Left lung (tissue), 10 donors: ENCODE results near the gene ALS2. TPM values are rescaled to one million over a fixed set of nuclear protein-coding genes. Genes with fewer than 3 reads are reported as not detected.

Source experiments
- ATAC-seq: fragments of 200-7000 bp; cut with Tn5 transposase; one replicate; pipeline ENCODE4 v1.9.1; 2020; ENCODE audit warnings: moderate library complexity
- DNase-seq, 4 donors: peaks; one replicate each; pipeline ENCODE4 v3.0.0-alpha.2; 2013 to 2020
- H3K27ac ChIP-seq, 2 donors: fragments of 200-600 bp; sonication (generic) in 1 of 2; one replicate each; pipeline versions ENCODE4 v1.5.0 to v1.8.0; 2020 to 2021
- H3K27me3 ChIP-seq, 2 donors: fragments of 200-600 bp; sonication (generic) in 1 of 2; one replicate each; pipeline versions ENCODE4 v1.5.0 to v1.8.0; 2020 to 2021
- H3K36me3 ChIP-seq, 2 donors: fragments of 200-600 bp; sonication (generic) in 1 of 2; one replicate each; pipeline versions ENCODE4 v1.5.0 to v1.8.0; 2020 to 2021
- H3K4me1 ChIP-seq, 2 donors: fragments of 200-600 bp; one replicate each; pipeline ENCODE4 v1.8.0; 2021
- H3K4me3 ChIP-seq, 2 donors: fragments of 200-600 bp; sonication (generic) in 1 of 2; one replicate each; pipeline versions ENCODE4 v1.5.0 to v1.8.0; 2020 to 2021; ENCODE audit warnings: mild to moderate bottlenecking in 1 of 2
- H3K9me3 ChIP-seq, 2 donors: fragments of 200-600 bp; sonication (generic) in 1 of 2; one replicate each; pipeline versions ENCODE4 v1.5.0 to v1.8.0; 2020 to 2021
- intact Hi-C, 2 donors: fragments of 100-400 bp; cut with DNase I; formaldehyde crosslinking; loops; one replicate each; pipeline versions ENCODE4 v1.11.2 to v1.14.2; 2022
- polyA plus RNA-seq, 6 donors: library from polyadenylated mRNA; unstranded; fragments of 120-200 nt; gene quantifications; one replicate each; pipeline ENCODE4 v1.2.1, GENCODE V29; 2013; ENCODE audit not compliant: insufficient read length in 6 of 6
- total RNA-seq, 2 donors: library from RNA; stranded (reverse); fragmentation: NEBNext Ultra II Directional; extraction: Animal tissue kit (Norgen Biotek cat#: 25700); gene quantifications; one replicate each; pipeline ENCODE4 v1.2.1, GENCODE V29; 2021
- TF ChIP-seq, protein P1 (sequence below), 2 donors: fragments of 200-600 bp; sonication (generic) in 1 of 2; IDR thresholded peaks; one replicate each; pipeline versions ENCODE4 v1.5.0 to v1.8.0; 2021; ENCODE audit warnings: antibody characterized with exemption in 2 of 2
- donor health status: DM: no; HTN: yes; CAD: no.
- donor health status: DM: no; HTN: no; CAD: no.

Gene ALS2
- total and polyA plus RNA-seq, 8 donors, result 22.9 to 31.0 (median 28.4) TPM

DNA sequence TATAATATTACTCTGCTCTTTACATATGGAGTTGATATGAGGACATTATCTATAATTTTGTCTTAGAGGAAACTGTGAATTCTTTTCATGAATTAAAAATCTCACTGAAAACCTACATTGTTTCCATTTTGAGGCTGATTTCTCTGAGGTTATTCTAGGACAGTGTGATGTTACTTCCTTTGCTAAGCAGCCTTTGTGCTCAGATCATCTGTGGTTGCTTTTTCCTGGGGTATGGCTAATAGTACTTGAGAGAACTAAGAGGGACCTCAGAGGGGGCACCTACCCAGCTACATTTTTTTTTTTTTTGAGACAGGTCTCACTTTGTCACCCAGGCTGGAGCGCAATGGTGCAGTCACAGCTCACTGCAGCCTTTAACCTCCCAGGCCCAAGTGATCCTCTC lies 73.6 kb downstream of the ALS2 start:
- ATAC-seq, result no peak
- TF ChIP-seq, protein P1, sequence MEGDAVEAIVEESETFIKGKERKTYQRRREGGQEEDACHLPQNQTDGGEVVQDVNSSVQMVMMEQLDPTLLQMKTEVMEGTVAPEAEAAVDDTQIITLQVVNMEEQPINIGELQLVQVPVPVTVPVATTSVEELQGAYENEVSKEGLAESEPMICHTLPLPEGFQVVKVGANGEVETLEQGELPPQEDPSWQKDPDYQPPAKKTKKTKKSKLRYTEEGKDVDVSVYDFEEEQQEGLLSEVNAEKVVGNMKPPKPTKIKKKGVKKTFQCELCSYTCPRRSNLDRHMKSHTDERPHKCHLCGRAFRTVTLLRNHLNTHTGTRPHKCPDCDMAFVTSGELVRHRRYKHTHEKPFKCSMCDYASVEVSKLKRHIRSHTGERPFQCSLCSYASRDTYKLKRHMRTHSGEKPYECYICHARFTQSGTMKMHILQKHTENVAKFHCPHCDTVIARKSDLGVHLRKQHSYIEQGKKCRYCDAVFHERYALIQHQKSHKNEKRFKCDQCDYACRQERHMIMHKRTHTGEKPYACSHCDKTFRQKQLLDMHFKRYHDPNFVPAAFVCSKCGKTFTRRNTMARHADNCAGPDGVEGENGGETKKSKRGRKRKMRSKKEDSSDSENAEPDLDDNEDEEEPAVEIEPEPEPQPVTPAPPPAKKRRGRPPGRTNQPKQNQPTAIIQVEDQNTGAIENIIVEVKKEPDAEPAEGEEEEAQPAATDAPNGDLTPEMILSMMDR (IDR thresholded peaks at IDR 0.05), result no peak
- intact Hi-C loops, result no loop called here
- Histone ChIP-seq H3K9me3 (no peaks in the 10 kb centered on the region), H3K27ac (no peak overlapping the region), H3K36me3 (peaks cover 0 to 75% of the 10 kb centered on the region in 2 donors), H3K4me1 (no peaks in the 10 kb centered on the region), H3K4me3 (no peak overlapping the region), H3K27me3 (no peaks in the 10 kb centered on the region)
- DNase-seq, result no peak

- TF ChIP-seq, protein P1 (IDR thresholded peaks at IDR 0.05), result no peak
- H3K36me3 ChIP-seq, result peaks cover 0 to 72% of the 10 kb centered on the region in 2 donors
- no peak overlapping the region for H3K4me3 ChIP-seq
- no peak for DNase-seq
- ATAC-seq, result no peak
- intact Hi-C loops, result no loop called here
- no peak overlapping the region for H3K27ac ChIP-seq
- H3K27me3 ChIP-seq, result no peaks in the 10 kb centered on the region
- no peaks in the 10 kb centered on the region for H3K4me1 ChIP-seq
- H3K9me3 ChIP-seq, result no peaks in the 10 kb centered on the region
Measured at GRCh38 chr2:201704536-201704935, 76.2 kb downstream of the ALS2 start.

DNA sequence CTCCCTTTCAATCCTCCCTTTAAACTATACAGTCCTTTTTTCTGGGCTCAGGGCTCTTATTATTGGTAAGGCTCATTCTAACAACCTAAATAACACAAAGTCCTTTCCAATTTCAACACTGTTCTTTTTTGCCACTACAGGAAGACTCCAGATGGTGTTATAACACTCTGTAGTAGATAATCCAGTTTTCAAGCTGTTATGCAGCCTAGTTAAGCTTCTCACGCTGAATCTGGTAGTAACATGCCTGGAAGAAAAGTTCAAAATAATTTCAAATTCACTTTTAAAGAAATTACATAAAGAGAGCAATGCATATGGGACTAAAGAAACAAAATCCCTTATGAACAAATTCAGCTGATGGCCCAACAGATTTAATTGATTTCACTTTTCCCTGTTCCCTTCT lies 79.1 kb downstream of the ALS2 start:
- H3K27me3 ChIP-seq, result no peaks in the 10 kb centered on the region
- TF ChIP-seq, protein P1 (IDR thresholded peaks at IDR 0.05), result no peak
- H3K27ac ChIP-seq, result no peak overlapping the region
- no peaks in the 10 kb centered on the region for H3K9me3 ChIP-seq
- intact Hi-C loops, result no loop called here
- no peak overlapping the region for H3K4me3 ChIP-seq
- no peaks in the 10 kb centered on the region for H3K4me1 ChIP-seq
- peaks cover 0 to 59% of the 10 kb centered on the region in 2 donors for H3K36me3 ChIP-seq
- DNase-seq, result no peak
- ATAC-seq, result no peak

DNA sequence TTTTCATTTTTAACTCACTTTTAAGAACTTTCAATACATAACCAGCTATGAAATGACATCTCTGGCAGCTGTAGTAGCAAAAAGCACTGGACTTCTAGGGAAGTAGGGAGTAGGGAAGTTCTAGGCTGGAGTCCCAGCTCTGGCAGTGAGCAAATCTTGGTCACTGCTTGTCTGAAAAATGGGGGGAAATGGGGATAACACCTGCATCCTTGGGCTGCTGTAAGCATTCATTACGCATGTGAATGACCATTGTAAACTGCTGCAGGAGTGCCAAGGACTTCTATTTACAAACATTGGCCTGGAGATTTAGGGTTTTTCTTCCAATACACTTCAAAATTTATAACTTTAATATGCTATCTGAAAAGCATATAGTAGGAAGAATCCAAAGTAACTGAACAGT lies 81.3 kb downstream of the ALS2 start:
- Histone ChIP-seq H3K4me1 (no peaks in the 10 kb centered on the region), H3K27me3 (no peaks in the 10 kb centered on the region), H3K4me3 (no peak overlapping the region), H3K36me3 (peaks cover 0 to 39% of the 10 kb centered on the region in 2 donors), H3K27ac (no peak overlapping the region), H3K9me3 (no peaks in the 10 kb centered on the region)
- intact Hi-C loops, result no loop called here
- no peak for ATAC-seq
- TF ChIP-seq, protein P1 (IDR thresholded peaks at IDR 0.05), result no peak
- DNase-seq, result no peak

- Histone ChIP-seq H3K9me3 (no peaks in the 10 kb centered on the region), H3K4me1 (no peaks in the 10 kb centered on the region), H3K4me3 (no peak within 1 kb of the TSS), H3K27ac (peak within 1 kb of the TSS in 1 of 2 donors; percentile 53), H3K27me3 (no peaks in the 10 kb centered on the region), H3K36me3 (peaks cover 0 to 32% of the 10 kb centered on the region in 2 donors)
- no peak for DNase-seq
- TF ChIP-seq, protein P1 (IDR thresholded peaks at IDR 0.05), result no peak
- no peak for ATAC-seq
- intact Hi-C loops, result no loop called here
Measured at GRCh38 chr2:201698588-201699226, 82.0 kb downstream of the ALS2 start, which contains the start of gene MPP4. MPP4 (minus strand) TSS chr2:201698644; CDS start chr2:201693954, 4,690 bp downstream.
